Measurements from ENCODE around the gene HDDC3.
A peak's percentile ranks its signal among the peaks of the same experiment; 100 is the strongest.

HDDC3 gene

GRCh38 chr15:90885432-90886290, 46.7 kb downstream of the HDDC3 start:
- H3K4me3 ChIP-seq (replicated peaks; ENCODE audit: insufficient read depth, low read length) = peak overlapping the region; percentile 81
- H3K27me3 ChIP-seq (ENCODE audit: insufficient read depth, poor library complexity, severe bottlenecking) = no peaks in the 10 kb centered on the region
- DNase-seq (ENCODE audit: low read depth in 1 of 2, low spot score in 1 of 2) = peak; percentile 82 to 95
- peak; percentile 92 for TF ChIP-seq SPI1 (IDR thresholded peaks at IDR 0.05; ENCODE audit: borderline replicate concordance, low read depth)
- no peak for TF ChIP-seq GABPA (IDR thresholded peaks at IDR 0.05; ENCODE audit: low read depth)
- peak; percentile 11; the same call in 1 of the 2 replicates for TF ChIP-seq POLR2AphosphoS5 (IDR thresholded peaks at IDR 0.05; ENCODE audit: low read depth)
- TF ChIP-seq CTCF (IDR thresholded peaks at IDR 0.05; ENCODE audit: insufficient read depth, low read length) = peak; percentile 72
- peak overlapping the region; percentile 94 for H3K27ac ChIP-seq (replicated peaks)

DNA sequence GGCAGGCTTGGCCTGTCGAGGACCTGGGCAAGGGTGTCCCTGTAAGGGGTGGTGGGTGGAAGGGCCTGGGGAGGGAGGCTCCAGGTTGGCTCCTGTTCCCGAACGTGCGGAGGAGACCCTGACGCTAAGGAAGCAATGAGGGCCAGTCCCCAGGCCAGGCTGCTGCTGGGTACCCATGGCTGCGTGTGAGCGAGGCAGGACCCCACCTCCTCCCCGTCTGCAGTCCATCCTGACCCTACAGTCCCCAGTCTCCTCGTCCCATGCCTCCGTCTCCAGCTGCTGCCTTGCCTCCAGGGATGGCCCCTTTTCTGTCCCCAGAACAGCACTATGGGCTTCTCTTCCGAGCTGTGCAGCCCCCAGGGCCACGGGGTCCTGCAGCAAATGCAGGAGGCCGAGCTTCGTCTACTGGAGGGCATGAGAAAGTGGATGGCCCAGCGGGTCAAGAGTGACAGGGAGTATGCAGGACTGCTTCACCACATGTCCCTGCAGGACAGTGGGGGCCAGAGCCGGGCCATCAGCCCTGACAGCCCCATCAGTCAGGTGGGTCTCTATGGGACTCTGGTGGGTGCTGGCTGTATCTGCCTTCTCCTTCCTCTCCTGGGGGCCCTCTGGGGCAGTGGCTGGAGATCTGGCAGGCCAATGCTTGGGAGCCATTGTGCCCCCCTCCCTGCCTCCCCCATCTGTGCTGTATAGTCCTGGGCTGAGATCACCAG, 47.5 kb downstream of the HDDC3 start:
- DNase-seq (ENCODE audit: low read depth in 1 of 2, low spot score in 1 of 2) = no peak
- Histone ChIP-seq H3K27ac (replicated peaks) (peak overlapping the region; percentile 94), H3K4me3 (replicated peaks; ENCODE audit: insufficient read depth, low read length) (peak overlapping the region; percentile 81), H3K27me3 (ENCODE audit: insufficient read depth, poor library complexity, severe bottlenecking) (no peaks in the 10 kb centered on the region)
- TF ChIP-seq CTCF (IDR thresholded peaks at IDR 0.05; ENCODE audit: insufficient read depth, low read length) (no peak), REST (IDR thresholded peaks at IDR 0.05; ENCODE audit: insufficient replicate concordance, low read depth) (no peak), GABPA (IDR thresholded peaks at IDR 0.05; ENCODE audit: low read depth) (no peak), SPI1 (IDR thresholded peaks at IDR 0.05; ENCODE audit: borderline replicate concordance, low read depth) (no peak), POLR2AphosphoS5 (IDR thresholded peaks at IDR 0.05; ENCODE audit: low read depth) (no peak; the same call in 1 of the 2 replicates)

GRCh38 chr15:90883976-90884718, 48.2 kb downstream of the HDDC3 start, which contains the start of gene FES:
Gene FES, plus strand, starts transcription at chr15:90884504. Its CDS starts 542 bp downstream, at chr15:90885046.
- peak; percentile 82 to 84 for DNase-seq (ENCODE audit: low read depth in 1 of 2, low spot score in 1 of 2)
- no peaks in the 10 kb centered on the region for H3K27me3 ChIP-seq (ENCODE audit: insufficient read depth, poor library complexity, severe bottlenecking)
- H3K27ac ChIP-seq (replicated peaks) = peak within 1 kb of the TSS; percentile 94
- H3K4me3 ChIP-seq (replicated peaks; ENCODE audit: insufficient read depth, low read length) = peak within 1 kb of the TSS; percentile 81
- no peak for TF ChIP-seq CTCF (IDR thresholded peaks at IDR 0.05; ENCODE audit: insufficient read depth, low read length)
- TF ChIP-seq SPI1 (IDR thresholded peaks at IDR 0.05; ENCODE audit: borderline replicate concordance, low read depth) = peak; percentile 90
- TF ChIP-seq REST (IDR thresholded peaks at IDR 0.05; ENCODE audit: insufficient replicate concordance, low read depth) = no peak
- peak; percentile 84 for TF ChIP-seq POLR2AphosphoS5 (IDR thresholded peaks at IDR 0.05; ENCODE audit: low read depth)

Data from HL-60 (cell line).